Skeletal muscle cell (primary cell): Measurements from ENCODE around the gene VSIR.

ENCODE experiments used
- DNase-seq: peaks from one replicate; pipeline ENCODE4 v3.0.0-alpha.2; 2010; ENCODE audit warnings: low read depth
- H3K4me3 ChIP-seq: 2 replicates; pipeline ENCODE4 v1.5.1; 2011; ENCODE audit warnings: low read depth, mild to moderate bottlenecking, control low read depth, low read length, moderate library complexity

VSIR gene

DNA sequence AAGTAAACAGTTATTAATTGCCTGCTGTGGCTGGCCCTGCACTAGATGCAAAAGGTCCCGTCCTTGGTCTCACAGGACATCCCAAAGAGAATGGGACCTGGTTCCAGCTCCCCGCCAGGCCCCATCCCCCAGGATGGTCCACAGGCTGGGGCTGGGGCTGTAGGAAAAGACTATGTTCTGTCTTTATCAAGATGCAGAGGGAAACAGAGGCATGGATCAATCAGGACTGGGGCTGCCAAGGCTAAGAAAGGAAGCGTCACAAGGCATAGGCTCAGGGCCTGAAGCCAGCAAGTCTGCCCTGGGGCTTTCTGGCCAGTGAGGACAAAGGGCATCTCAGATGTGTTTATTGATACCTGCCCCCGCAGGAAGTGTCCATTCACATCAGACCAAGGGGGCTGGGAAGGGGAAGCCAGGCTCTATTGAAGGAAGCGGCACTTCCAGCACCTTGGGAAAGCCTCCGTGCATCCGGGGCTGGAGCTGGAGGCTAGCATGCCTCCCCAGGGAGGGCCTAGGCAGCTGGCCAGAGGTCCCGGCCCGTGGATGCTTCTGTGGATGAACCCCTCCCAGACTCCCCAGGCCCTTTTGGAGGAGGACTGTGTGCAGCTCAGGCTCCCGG is 5.8 kb downstream of the VSIR start:
- H3K4me3 ChIP-seq: no peak overlapping the region
- DNase-seq: no peak

DNA sequence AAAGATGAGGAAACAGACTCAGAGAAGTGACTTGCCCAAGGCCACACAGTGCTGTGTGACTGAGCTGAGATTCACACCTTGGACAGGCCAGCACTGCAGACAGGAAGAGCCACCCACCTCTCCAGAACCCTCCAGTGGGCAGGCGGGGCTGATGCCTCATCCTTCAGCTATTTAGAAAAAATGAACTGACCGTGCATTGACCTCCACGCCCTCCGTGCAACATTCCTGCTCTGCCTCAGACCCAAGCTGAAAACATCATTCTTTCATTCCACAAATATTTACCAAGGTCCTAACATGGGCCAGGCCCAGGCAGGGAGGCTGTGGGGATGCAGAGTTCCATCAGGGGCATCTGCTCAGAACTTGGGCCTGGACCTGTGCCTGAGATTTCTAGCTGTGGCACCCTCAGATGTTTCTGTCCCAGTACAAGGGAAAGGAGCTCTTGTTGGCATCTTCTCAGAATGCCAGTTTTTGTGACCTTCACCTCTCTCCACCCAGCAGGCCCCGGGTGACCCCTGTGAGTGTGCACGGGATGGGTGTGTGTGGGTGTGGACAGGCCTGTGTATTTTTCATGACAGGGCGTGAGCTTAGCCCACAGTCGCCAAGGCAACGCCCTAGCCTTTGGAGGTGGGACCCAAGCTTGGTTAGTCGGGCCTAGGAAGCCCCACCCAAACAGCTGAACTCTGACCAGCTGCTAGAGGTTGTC is 6.5 kb downstream of the VSIR start:
- no peak overlapping the region for H3K4me3 ChIP-seq

DNA sequence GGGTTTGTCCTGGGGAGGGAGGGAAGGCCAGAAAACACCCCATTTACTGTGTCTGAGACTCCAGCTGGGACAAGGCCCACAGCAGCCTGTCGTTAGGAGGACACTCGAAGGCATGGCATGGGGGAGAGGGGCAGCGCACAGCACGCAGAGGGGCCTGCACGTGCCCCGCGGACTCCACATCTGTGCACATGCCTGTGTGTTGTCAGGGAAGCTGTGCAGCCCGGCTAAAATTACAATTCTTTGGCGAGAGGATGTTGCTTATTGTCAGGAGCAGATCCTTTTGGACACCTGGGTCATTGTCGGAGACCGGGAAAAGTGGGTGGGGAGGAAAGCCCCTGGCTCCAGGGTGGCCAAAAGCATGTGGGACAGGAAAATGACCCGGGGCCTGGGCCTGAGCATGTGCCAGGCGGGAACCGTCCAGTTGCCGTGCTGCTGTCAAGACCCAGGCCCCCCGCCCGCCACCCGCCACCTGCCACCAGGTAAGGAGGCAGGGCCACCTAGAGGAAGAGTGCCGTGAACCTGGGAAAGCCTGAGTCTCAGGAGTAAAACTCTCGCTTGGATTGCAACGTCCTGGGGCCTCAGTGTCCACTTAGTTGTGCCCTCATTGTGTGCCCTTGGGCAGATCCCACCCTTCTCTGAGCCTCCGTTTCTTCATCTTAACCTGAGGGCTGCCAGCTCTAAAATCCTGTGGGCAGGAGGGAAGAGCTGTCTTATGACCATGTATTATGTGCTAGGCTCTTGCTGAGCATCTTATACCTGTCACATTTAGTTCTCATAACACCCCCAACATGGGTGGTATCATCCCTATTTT is 7.2 kb downstream of the VSIR start:
- no peak for DNase-seq
- no peak overlapping the region for H3K4me3 ChIP-seq

More for the DNA sequence above, 6.5 kb downstream of the VSIR start:
- DNase-seq: peak; percentile 63

DNA sequence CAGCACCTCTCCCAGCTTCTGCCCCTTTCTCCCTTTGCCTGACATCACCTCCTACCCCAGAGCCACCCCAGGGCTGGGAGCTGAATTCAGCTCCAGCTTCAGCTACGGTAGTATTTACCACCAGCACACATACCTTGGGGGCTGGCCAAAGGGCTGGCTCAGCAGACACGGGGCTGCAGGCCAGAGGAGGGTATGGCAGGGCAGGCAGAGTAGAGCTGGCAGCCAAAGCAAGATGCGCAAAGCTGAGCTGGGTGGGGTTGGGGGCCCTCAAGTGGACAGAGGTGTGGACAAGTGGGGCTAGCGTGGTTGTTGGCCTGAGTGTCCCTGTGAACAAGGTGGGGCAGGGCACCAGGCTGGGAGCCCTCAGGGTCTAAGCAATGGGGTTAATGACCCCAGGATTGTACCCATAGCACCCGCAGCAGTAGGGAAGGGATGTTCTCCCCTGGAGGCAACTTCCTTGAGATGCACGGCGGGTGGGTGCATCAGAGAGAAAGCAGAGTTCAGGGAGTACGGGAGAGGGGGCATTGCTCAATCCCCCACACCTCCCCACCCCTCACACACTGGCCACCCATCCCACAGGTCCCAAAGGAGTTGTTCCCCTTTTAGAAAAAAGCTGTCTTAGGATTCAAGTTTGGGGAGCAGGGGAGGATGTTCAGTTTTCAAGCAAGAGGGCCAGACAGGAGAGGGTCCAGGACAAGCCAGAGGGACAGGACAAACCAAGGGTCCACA is 8.0 kb downstream of the VSIR start:
- DNase-seq: no peak
- H3K4me3 ChIP-seq: no peak overlapping the region

DNA sequence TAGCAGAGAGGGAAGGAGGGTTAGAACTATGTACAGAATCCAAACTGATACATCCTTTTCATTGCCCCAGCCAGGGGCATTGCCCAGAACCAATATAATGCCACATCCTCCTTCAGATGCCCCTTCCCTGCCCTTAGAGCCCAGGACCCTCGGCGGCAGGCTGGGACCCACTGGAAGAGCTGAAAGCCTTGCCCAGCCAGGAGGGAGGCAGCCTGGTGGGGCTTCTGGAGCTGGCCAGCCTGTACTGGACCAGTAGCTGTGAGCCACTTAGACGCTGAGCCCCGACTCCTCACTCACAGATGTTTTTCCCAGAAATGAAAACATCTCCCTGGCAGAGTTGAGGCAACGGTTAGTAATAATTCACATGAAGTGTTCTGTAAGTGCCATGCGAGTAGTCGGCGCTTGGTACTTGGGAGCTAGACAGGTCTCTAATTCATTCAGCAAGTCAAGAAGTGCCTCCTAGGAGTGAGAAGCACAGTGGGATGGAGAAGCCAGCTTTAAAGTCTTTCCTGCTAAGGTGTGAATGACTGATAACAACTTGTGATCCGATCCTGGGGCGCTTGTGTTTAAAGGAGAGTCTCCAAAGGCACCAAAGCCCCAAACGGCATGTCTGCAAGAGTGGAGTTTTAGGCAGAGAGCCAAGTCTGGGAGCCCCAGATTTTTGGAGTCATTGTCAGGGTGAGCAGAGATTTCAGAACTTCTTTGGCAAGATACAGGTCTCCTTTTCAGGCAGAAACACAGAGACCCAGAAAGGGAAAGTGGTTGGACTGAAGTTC is 9.8 kb downstream of the VSIR start:
- no peak for DNase-seq
- H3K4me3 ChIP-seq: no peak overlapping the region

DNA sequence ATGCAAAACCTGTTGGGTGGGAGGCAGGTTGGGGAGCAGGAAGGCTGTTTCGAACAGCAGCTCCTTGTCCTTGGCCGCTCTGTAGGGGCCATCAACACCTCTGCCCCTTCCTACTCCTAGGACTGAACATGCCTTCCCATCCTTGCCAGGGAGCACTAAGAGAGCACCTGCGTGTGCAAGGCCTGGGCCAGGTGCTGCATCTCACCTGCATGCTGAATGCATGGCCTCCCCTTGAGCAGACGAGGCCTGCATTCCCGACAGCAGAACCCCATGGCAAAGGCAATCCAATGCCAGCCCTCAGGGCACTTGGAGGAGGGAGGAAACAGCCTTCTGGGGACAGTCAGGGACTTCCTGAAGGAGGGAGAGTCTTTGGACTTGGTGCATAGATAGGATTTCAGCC is 11.0 kb downstream of the VSIR start:
- no peak overlapping the region for H3K4me3 ChIP-seq
- no peak for DNase-seq

DNA sequence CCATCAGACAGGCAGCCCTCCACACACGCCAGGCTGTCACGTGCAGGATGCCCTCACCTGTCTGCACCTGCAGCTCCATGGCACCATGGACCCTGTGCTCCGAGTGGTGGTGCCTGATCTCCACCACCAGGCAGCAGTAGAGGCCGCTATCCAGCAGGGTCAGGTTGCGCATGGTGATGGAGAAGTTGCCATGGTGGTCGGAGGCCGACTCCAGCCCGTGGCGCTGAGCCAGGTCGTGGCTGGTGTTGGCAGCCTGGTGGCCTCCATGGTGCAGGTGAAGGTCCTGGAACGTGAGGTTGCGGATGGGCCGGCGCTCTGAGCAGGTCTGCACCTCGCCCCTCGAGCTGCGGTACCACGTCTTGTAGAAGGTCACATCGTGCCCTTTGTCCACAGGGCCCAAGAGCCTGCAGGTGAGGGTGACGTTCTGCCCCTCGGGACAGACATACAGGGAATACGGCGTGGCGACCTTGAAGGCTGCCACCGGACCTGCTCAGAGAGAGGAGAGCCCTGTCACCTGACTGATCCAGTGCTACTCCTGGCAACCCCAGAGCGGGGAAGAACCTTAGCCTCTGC is 11.7 kb downstream of the VSIR start:
- no peak overlapping the region for H3K4me3 ChIP-seq

DNA sequence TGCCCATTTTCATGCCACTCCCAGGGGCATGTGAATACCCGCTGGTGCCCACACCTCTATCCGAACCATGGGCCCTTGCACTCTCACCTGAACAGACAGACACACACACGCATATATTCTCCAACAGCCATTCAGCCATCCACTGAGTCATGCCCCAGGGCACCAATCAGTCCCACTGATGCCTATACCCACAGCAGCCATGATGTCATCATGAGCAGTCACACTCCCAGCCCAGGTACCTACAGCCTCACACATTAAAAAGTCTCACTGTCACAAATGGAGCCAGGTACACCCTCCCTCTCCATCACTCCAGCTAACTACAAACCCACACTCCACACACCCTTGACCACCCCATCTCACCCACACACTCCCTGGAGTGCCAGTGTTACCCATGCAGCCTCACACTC is 12.2 kb downstream of the VSIR start:
- H3K4me3 ChIP-seq: no peak overlapping the region
- DNase-seq: no peak

More for the DNA sequence above, 11.7 kb downstream of the VSIR start:
- DNase-seq: no peak

DNA sequence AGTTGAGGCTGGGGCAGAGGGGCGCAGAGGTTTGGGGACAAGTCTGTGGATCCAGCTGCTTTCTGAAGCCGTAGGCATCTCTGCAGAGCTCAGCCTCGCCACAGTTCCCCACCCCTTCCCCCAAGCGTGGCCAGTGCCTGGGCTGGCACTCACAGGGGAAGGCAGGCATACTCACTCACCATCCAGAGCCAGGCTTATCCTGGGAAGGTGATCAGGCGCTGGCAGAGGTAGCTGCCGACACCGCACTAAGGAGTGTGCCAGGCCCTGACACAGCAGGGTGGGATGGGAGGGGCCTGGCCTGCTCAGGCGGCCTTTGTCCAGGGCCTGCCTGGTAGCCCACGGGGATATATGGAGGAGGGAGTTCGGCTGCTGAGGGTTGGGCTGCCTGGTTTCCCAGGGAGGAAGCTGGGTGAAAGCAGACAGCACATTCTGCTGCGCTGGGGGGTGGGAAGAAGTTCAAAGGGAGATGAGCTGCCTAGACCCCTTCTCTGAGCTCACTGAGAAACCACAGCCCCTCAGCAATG is 15.9 kb downstream of the VSIR start:
- no peak overlapping the region for H3K4me3 ChIP-seq
- DNase-seq: no peak

DNA sequence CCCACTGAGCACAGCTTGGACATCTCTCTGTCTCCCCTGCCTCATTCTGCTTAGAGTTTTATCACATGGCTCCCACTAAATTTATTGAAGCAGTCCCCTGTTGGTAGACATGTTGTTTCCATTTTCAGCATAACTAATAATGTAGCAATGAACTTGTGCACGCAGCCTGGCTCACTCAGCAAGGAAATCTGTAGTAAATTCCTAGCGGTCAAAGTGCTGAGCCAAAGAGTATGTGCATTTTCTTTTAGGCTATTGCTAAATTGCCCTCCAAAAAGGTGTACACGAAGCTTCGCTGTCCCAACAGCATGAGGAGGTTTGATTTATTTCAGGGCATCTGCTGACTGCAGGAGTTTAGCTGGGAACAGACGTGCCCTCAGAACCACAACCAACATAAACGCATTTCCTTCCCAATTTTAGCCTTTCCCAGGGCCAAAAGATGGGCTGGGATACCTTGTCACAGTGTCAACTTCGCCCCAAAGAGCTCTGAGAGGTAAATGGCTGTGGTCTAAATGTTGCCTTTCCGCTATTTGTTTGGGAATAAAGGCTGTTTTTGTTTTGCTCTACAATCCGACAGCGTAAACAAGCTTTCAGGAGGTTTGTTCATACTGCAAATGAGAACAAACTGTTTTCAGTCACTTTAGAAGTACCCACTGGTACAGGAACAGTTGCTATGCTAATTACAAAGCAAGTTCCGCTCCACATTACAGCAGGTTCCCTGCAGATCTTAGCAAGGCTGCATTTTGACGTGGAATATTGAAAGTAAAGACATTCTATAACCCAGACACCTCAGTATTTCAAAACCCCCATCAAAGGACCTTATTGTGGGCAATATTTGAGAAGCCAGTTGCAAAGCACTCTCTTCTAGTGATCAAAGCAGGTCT is 16.8 kb downstream of the VSIR start:
- H3K4me3 ChIP-seq: no peak overlapping the region

DNA sequence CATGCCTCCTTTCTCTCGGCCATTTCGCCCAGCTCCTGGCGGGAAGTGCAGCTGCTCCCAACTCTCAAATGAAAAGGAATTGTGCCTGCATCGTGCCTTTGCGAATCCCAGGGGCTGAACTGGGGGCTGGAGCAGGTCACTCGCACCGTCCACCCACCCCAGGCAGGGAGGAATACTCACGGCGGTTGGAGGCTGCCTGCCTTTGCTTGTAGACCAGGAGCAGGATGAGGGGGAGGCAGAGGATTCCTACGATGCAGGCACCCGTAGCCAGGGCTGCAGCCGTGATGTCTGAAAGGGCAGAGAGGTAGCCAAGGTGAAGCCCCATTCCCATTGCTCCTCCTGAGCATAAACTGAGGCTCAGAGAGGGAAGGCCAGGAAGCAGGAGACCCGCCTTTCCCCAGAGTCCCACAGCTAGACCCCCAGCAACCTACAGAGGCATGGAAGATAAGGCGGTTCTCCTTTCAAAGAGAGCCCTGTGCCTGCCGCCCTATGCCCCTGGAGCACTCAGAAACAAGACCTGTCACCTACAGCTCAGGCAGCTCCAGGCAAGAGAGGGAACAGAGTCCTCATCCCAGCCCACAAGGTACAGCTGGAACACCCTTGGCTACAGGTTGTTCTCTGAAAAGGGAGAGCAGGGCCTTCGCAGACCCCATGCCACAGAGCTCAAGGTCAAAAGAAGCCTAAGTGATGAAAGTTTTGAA is 18.0 kb downstream of the VSIR start:
- no peak overlapping the region for H3K4me3 ChIP-seq

More for the DNA sequence above, 16.8 kb downstream of the VSIR start:
- no peak for DNase-seq

DNA sequence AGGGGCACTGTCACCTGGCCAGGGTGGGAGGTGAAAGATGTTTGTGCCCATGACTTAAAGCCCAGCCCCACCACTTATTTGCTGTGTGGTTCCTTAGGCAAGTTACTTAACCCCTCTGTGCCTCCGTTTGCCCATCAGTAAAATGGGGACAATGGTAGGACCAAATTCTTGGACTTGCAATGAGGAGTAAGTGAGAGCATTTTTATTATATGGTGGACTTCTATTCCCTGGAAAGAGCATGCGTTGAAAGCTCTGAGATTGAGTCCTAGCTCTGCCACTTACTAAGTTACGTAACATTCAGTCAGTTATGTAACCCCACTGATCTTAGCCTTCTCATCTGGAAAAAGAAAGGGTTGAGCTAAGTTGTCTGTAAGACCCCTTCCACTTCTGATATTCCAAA is 18.8 kb downstream of the VSIR start:
- H3K4me3 ChIP-seq: no peak overlapping the region
- DNase-seq: no peak

More for the DNA sequence above, 18.0 kb downstream of the VSIR start:
- no peak for DNase-seq

DNA sequence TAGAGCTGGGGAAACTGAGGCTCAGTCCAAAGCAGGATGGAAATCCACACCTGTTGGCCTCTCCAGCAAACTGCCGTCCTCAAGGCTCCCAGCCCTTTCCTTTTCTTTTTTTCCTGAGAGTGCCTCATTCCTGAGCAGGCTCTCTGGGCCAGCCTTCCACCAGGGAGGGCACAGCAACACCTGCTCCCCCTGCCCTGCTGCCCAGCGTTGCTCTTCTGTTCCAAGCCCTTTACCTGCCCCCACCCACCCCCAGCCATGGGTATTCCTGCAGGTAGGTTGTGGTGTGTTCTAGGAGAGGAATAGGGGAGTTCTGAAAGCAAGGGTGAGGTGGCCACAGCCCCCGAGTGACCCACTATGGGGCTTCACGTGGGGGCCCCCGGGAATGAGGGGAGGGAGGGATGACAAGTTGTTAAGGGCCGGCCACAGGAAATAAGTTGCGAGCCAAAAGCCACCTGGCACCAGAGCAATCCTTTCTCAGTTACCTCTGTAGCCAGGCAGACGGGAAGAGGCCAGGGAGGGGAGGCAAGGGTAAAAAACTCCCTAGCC is 19.3 kb downstream of the VSIR start:
- no peak for DNase-seq
- H3K4me3 ChIP-seq: no peak overlapping the region

DNA sequence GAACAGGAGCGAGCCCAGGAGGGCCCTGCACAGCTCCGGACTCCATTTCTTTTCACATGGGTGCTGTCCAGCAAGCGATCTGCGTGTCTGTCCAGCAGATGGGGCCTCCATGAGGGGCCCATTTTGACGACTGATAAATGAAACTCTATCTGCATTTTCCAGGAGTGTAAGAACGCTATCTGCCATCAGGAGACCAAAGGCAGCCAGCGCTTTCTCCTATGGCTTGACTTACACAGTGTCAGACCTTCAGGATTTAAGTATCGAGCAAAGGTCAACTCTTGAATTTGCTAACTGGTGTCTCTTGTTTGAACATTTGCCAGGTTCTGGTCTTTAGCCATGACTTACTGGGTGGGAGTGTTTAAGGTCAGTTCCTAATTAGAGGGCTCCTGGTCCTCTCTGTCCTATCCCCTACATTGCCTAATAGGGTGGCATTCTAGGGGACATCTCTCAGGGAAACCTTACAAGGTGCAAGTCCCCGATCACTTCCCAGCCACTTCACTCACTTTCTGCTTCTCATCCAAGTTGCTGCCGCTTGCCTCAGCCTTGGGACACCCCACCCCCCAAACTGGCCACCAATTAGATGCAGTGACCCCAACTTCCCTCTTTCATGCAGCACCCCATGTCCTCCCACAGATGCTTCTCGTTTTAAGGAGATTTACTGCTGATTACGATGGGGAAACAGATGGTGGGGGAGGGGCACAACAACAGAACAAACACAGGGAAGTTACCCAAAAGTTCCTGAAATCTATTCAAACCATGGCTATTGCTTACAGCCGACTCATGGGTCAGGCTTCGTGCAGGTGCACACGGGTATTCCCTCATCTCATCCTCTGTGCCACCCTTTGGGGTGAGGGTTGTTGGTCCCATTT is 20.0 kb downstream of the VSIR start:
- DNase-seq: no peak
- H3K4me3 ChIP-seq: no peak overlapping the region

DNA sequence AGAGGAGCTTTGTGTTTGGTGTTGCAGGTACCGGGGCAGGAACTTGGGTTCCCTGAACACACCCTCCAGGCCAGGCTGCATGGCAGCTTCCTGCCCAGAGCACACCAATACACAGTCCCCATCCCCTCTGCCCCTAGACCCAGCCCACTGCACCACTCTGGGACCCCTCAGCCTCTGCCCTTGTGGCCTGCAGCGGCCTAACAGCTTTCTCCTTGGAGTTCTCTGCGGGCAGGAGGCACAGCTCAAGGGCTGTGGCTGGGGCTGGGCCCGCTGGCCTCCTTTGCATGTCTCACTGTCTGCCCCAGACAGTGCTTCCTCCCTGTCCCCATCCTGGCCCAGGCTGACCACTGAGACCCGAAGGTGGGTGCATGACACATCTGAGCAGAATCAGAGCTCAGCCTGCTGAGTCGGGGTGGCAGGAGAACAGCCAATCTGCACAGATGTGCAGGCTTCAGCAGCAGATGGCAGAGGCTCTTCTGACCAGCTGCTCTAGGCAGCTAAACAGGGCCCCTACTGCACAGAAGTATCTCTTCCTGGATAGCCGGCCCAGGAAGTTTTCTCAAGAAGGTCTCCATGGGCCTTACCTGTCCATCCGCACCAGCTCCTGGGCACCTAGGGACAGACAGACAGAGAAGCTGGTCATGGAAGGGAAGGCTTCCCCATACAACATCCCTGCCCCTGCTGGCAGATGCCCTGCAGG is 20.8 kb downstream of the VSIR start:
- DNase-seq: no peak

More for the DNA sequence above, 20.8 kb downstream of the VSIR start:
- H3K4me3 ChIP-seq: no peak overlapping the region
